Measurements from ENCODE around the gene CSTF2T.

The CSTF2T gene

GRCh38 chr10:51699475-51700227, at the start of gene CSTF2T (continued):
- TF ChIP-seq ZNF571 (tag by site-specific recombination; IDR thresholded peaks at IDR 0.05) (no peak), ZNF654 (tag by site-specific recombination; IDR thresholded peaks at IDR 0.05; ENCODE audit: low read depth) (no peak), ZNF561 (tag by site-specific recombination; IDR thresholded peaks at IDR 0.05; ENCODE audit: borderline replicate concordance) (peak; percentile 88), ZNF580 (tag by site-specific recombination; IDR thresholded peaks at IDR 0.05) (peak; percentile 98), PRDM6 (tag by site-specific recombination; IDR thresholded peaks at IDR 0.05) (peak; percentile 62), TCF7L2 (IDR thresholded peaks at IDR 0.05; ENCODE audit: borderline replicate concordance, low read depth, low read length) (no peak), OVOL3 (tag by site-specific recombination; IDR thresholded peaks at IDR 0.05) (peak; percentile 84; the same call in 1 of the 2 replicates), ZBTB10 (tag by site-specific recombination; IDR thresholded peaks at IDR 0.05) (peak; percentile 30; the same call in 1 of the 2 replicates), ZNF391 (tag by site-specific recombination; IDR thresholded peaks at IDR 0.05; ENCODE audit: borderline replicate concordance, low read depth) (peak; percentile 96), SP2 (tag by site-specific recombination; IDR thresholded peaks at IDR 0.05) (peak; percentile 81), ZFP69B (tag by site-specific recombination; IDR thresholded peaks at IDR 0.05) (peak; percentile 98), ZBTB20 (tag by site-specific recombination; IDR thresholded peaks at IDR 0.05) (peak; percentile 59; the same call in 1 of the 2 replicates), ZNF2 (tag by site-specific recombination; IDR thresholded peaks at IDR 0.05) (peak; percentile 96), PATZ1 (tag by site-specific recombination; IDR thresholded peaks at IDR 0.05) (peak; percentile 53; the same call in 1 of the 2 replicates), ZXDB (tag by site-specific recombination; IDR thresholded peaks at IDR 0.05) (peak; percentile 98), OSR2 (tag by site-specific recombination; IDR thresholded peaks at IDR 0.05) (peak; percentile 70), MYNN (tag by site-specific recombination; IDR thresholded peaks at IDR 0.05; ENCODE audit: borderline replicate concordance) (no peak; the same call in 1 of the 2 replicates), ATF2 (tag by site-specific recombination; IDR thresholded peaks at IDR 0.05; ENCODE audit: low read depth) (peak; percentile 66), REST (tag by site-specific recombination; IDR thresholded peaks at IDR 0.05) (0 out of 2 replicates have a peak, but pooled peaks have one; percentile 41), ZNF138 (tag by site-specific recombination; IDR thresholded peaks at IDR 0.05; ENCODE audit: borderline replicate concordance) (no peak), ZNF701 (tag by site-specific recombination; IDR thresholded peaks at IDR 0.05) (no peak), ZNF221 (tag by site-specific recombination; IDR thresholded peaks at IDR 0.05; ENCODE audit: borderline replicate concordance) (no peak), ZIC2 (tag by site-specific recombination; IDR thresholded peaks at IDR 0.05) (no peak), YY2 (tag by site-specific recombination; IDR thresholded peaks at IDR 0.05) (peak; percentile 88), ZNF639 (tag by site-specific recombination; IDR thresholded peaks at IDR 0.05) (peak; percentile 99), SP7 (tag by site-specific recombination; IDR thresholded peaks at IDR 0.05) (peak; percentile 92)
